HG03045 (cell line): Measurements from ENCODE around the gene DYNLRB1.

ENCODE experiments used
- ATAC-seq: cut with Tn5 transposase; IDR thresholded peaks from one replicate; pipeline ENCODE4 v1.9.1; 2021; ENCODE audit warnings: mild to moderate bottlenecking, moderate library complexity; ENCODE audit not compliant: unreplicated experiment

Gene DYNLRB1

DNA sequence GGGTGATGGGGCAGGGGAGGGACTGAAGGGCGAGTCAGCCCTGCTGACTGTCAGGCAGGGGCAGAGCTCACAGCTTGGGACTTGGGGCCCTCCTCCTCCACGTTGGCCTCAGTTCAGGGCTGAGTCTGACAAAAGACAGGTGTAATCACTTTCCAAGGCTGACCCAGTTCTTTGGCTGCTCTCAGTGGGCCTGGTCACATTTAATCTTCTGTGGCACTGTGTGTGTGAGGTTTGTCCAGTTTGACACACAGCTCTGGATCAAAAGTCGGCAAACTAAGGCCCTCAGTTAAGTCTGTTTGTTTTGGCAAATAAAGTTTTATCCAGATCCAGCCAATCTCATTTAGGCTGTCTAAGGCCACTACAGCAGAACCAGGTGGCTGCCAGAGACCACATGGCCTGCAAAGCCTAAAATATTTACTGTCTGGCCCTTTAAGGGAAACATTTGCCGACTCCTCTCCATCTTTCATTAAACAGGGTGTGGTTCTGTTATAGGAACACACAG, 37.2 kb downstream of the DYNLRB1 start:
- no peak for ATAC-seq

- ATAC-seq: no peak
These were observed 41.7 kb downstream of the DYNLRB1 start for GRCh38 chr20:34557936-34558319.

- peak; percentile 55 for ATAC-seq
These were observed 42.3 kb downstream of the DYNLRB1 start, which contains the start of gene MAP1LC3A for GRCh38 chr20:34558320-34559218. TSS of gene MAP1LC3A (plus strand) at chr20:34558718. CDS start at chr20:34558869, 151 bp downstream.

GRCh38 chr20:34559311-34560140, 43.3 kb downstream of the DYNLRB1 start:
- no peak for ATAC-seq

DNA sequence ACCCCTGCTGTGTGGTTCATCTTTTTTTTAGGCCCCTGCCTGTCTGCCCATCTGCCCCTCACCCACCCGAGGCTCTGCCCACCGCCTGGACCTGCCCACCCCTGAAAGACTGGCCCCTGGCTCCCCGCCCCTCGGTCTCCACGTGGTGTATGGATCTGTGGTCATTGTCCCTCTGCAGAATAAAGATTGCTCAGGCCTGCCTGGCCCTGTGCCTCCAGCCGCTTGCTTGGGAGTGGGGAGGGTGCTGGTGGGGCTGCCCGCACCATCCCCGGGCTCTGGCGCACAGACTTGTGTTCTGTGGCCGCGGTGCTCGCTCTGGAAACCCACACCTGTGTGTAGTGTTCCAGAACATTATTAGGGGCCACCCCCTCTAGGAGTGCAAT, 43.9 kb downstream of the DYNLRB1 start:
- ATAC-seq: no peak

DNA sequence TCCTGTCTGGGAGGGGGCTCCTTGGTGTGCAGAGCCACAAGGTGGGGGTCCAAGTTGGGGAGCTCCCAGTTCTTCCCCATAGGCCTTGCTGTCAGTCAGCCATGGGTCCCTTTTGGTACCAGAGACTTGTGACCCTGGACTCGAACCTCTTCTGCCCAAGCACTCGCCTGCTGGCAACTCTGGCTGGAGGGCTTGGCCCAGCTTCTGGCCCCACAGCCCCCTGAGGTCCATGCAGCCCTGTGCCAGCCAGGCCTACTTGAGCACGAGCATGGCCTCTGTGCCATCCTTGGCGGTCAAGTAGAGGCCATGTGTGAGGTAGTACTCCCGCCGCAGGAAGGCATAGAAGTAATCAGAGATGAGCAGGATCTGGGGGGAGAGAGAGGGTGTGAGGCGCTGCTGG, 44.4 kb downstream of the DYNLRB1 start:
- no peak for ATAC-seq

GRCh38 chr20:34561661-34562060, 45.4 kb downstream of the DYNLRB1 start:
- ATAC-seq: no peak

DNA sequence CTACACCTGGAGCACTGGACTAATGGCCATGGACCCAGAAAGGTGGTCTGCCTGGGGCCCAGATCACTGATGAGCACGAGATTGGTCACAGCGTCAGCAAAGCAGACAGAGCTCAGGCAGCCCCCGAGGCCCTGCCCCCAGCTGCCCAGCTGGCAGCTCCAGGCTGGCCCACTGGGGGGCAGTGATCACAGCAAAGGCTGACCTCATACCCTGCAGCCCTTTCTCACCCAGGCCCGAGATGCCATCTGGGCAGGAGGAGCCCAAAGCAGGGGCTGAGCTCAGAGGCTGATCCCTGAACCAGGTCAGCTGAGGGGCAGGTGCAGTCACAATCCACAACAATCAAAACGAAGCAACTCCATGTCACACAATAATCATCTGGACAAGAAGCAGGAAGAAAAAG, 46.4 kb downstream of the DYNLRB1 start:
- no peak for ATAC-seq

- ATAC-seq: no peak
These were observed 48.6 kb downstream of the DYNLRB1 start for GRCh38 chr20:34564833-34565232.

- ATAC-seq: no peak
These were observed 51.0 kb downstream of the DYNLRB1 start for GRCh38 chr20:34566978-34567891.

DNA sequence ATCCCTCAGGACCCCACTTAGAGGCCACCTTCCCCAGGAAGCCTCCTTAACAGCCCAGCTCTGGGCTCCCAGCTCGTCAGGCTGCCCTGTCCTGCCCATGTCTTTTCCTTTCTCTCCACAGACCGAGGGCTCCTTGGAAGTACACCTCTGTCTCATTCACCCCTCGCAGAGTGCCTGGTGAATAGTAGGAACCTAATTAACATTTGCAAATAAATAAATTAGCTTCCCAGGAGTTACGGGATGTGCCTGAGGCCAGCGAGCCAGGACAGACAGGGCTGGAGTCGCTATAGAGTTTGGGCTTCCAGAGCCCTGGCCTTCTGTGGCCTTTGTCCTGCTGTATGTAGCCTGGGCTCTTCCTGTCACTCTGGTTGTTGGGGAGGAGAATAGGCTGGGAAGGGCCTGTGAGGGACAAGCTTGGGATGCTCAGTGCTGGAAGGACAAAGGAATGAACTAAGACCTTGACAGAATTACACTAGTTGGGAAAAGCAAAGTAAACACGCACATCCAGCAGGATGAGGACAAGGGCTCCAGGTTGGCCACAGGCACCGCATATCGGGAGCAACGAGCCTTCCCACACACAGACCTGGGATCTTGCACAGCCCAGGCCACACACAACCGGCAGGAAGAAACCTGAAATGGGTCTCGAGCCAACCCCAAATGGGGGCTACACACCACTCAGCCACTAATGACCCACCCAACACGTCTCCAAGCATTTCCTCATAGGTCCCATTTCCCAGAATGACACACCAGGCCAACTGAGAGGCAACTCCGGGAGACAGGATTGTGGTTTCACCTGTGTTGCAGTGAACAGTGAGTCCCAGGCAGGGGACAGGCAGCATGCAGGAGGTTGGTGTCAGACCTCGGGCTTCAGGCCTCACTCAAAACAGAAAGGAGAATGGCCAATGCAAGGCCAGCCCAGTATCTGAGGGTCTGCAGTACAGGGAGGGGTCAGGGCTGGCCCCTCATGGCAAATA, 52.0 kb downstream of the DYNLRB1 start:
- ATAC-seq: no peak

- ATAC-seq: no peak
These were observed 53.4 kb downstream of the DYNLRB1 start for GRCh38 chr20:34569598-34569997.

DNA sequence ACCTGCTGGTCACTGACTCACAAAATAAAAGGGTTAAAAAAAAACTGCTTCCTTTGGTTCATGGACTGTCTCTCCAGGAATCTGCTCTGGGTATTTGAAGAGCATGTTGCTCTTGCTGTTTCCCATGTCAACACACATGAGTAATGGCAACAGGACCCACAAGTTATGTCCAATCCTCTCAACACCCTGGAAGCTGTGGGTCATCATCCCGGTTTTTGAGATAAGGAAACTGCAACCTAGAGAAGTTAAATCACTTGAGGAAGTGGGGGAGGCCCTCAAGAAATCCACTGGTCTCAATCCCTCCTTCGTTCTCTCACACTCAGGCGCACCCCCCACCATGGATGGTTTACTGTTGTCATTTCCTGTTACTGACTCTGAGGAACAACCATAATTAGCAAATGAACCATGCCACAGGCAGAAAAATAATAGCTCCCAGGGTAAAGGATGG, 54.7 kb downstream of the DYNLRB1 start:
- no peak for ATAC-seq

DNA sequence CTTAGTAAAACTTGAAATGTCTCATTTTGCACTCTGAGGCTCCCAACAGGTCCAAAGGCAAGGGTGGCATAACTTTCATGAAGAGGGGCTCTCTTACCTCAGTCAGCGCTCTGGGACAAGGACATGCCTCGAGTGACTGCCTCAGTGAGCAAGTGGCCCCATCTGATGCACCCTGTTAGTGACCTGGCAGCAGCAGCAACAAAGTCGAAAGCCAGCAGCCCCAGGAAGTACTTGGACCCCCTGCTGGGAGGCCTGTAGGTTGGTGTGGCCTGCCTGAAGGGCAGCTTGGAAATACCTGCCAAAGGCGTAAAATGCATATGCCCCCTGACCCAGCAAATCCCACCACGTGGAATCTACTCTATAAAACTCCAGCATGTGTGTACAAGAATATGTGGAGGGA, 55.5 kb downstream of the DYNLRB1 start:
- ATAC-seq: no peak

DNA sequence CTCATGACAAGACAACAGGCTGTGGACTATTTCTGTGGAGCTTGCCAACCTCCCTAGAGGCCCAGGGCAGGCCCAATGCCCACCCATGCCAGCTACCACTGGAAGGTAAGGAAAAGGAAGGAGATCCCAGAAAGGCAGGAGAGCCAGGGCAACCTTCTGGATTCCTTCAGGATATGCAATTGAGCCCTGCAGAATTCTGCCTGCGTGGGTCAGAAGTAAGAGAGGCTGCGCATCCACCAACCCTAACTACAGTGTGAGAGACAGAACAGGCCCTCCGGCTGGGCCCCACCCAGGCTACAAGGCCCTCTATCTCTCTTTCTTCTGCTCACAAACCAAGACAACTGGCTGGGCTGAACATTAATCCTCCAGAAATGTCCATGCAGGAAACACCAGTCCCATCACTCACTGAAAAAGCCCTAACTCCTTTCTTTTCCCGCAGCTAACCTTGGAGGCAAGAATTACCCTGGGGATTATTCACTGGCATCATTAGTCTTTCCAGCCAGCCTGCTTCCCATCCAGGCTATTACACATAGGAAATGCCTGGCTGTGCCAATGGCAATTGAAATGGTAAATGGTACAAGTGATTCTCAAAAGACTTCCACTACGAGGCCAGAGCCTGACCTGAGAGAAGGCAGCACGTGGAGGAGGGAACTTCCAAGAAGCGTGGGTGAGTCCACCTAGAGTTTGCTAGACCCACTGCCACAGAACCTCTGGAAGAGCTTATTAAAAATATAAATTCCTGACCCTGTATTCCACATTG, 57.5 kb downstream of the DYNLRB1 start:
- ATAC-seq: no peak

- ATAC-seq: no peak
These were observed 58.2 kb downstream of the DYNLRB1 start for GRCh38 chr20:34574426-34574825.

GRCh38 chr20:34574861-34575260, 58.6 kb downstream of the DYNLRB1 start:
- no peak for ATAC-seq

GRCh38 chr20:34575271-34575670, 59.0 kb downstream of the DYNLRB1 start:
- no peak for ATAC-seq

DNA sequence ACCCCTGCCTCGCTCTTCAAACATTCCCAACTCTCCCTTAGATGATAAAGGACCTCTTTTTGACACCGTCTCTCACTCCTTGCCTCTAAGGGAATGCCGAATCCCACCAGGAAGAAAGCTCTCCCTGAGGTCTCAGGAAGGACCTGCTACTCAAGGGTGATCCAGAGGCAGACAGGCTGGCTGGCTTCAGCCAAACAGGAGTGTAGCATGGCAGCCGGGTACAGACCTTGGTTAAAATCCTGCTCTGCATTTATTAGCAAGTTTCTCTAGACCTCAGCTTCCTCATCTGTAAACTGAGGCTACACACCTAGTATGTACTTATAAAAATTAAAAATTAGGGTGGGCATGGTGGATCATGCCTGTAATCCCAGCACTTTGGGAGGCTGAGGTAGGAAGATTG, 59.5 kb downstream of the DYNLRB1 start:
- ATAC-seq: no peak
